ENCODE measurements around the gene FLRT2. TPM values are rescaled to one million over a fixed set of nuclear protein-coding genes. Genes with fewer than 3 reads are reported as not detected.

Gene FLRT2
- polyA plus RNA-seq, 3 donors, result 0.01 TPM; not detected in 2

- H3K4me3 Mint-ChIP-seq, result no peak overlapping the region
- no peak overlapping the region for H3K4me2 ChIP-seq (replicated peaks; ENCODE audit: extremely low read depth, low read length, poor library complexity, severe bottlenecking)
- no peak overlapping the region for H3K27ac Mint-ChIP-seq
- H3K9me3 Mint-ChIP-seq, result peaks cover 0 to 5% (median 0%) of the 10 kb centered on the region in 7 donors
- H3K36me3 Mint-ChIP-seq, result no peaks in the 10 kb centered on the region
- H3K4me1 ChIP-seq (ENCODE audit: control insufficient read depth in 1 of 2, insufficient read depth in 2 of 2, low read length in 2 of 2), result no peaks in the 10 kb centered on the region
- no peaks in the 10 kb centered on the region for H3K79me2 ChIP-seq (ENCODE audit: insufficient read depth, low read length)
- H3K4me3 ChIP-seq (replicated peaks in 1 of 3; ENCODE audit: low read depth in 2 of 3, low read length in 3 of 3), result no peak overlapping the region
- no peaks in the 10 kb centered on the region for H3K36me3 ChIP-seq (replicated peaks in 1 of 2; ENCODE audit: control insufficient read depth in 1 of 2, insufficient read depth in 2 of 2, low read length in 2 of 2)
- intact Hi-C loops (cut with micrococcal nuclease), result no loop called here
- H3K27me3 ChIP-seq (ENCODE audit: control insufficient read depth in 2 of 2, insufficient read depth in 2 of 2, low read length in 2 of 2), result peaks cover 13% of the 10 kb centered on the region in 2 donors
- H3K9ac ChIP-seq (ENCODE audit: insufficient read depth, low read length, poor library complexity, severe bottlenecking), result no peak overlapping the region
- no peaks in the 10 kb centered on the region for H3K4me1 Mint-ChIP-seq
- peaks cover 4 to 13% (median 6%) of the 10 kb centered on the region in 3 donors for H3K27me3 Mint-ChIP-seq (ENCODE audit: low read depth in 3 of 3)
- H3K27ac ChIP-seq (ENCODE audit: low read depth in 1 of 2, low read length in 2 of 2), result no peak overlapping the region
- no peak overlapping the region for H2AFZ ChIP-seq (ENCODE audit: insufficient read depth, low read depth, low read length, poor library complexity, severe bottlenecking)
- no peaks in the 10 kb centered on the region for H4K20me1 ChIP-seq (ENCODE audit: insufficient read depth, low read length)
- H3K9me3 ChIP-seq (replicated peaks in 1 of 2; ENCODE audit: control insufficient read depth in 1 of 2, insufficient read depth in 1 of 2, low read length in 2 of 2), result no peaks in the 10 kb centered on the region
- TF ChIP-seq CTCF (IDR thresholded peaks at IDR 0.05), result no peak
- DNase-seq, result no peak
- 60% methylated on average over 2 of the region's 5 CpGs for WGBS (ENCODE audit: insufficient coverage)
Measured at GRCh38 chr14:85542623-85543022, 12.7 kb downstream of the FLRT2 start.

GRCh38 chr14:85545738-85546137 lies 15.8 kb downstream of the FLRT2 start:
- intact Hi-C loops (cut with micrococcal nuclease), result no loop called here
- no peak overlapping the region for H3K27ac ChIP-seq (ENCODE audit: low read depth in 1 of 2, low read length in 2 of 2)
- TF ChIP-seq CTCF (IDR thresholded peaks at IDR 0.05), result no peak
- no peak overlapping the region for H3K4me3 ChIP-seq (replicated peaks in 1 of 3; ENCODE audit: low read depth in 2 of 3, low read length in 3 of 3)
- H3K4me3 Mint-ChIP-seq, result no peak overlapping the region
- H3K4me1 Mint-ChIP-seq, result peaks cover 2% of the 10 kb centered on the region
- no peaks in the 10 kb centered on the region for H3K27me3 ChIP-seq (ENCODE audit: control insufficient read depth in 2 of 2, insufficient read depth in 2 of 2, low read length in 2 of 2)
- H3K27me3 Mint-ChIP-seq (ENCODE audit: low read depth in 3 of 3), result peaks cover 2 to 6% (median 2%) of the 10 kb centered on the region in 3 donors
- H3K36me3 Mint-ChIP-seq, result no peaks in the 10 kb centered on the region
- H3K4me2 ChIP-seq (replicated peaks; ENCODE audit: extremely low read depth, low read length, poor library complexity, severe bottlenecking), result no peak overlapping the region
- H3K9ac ChIP-seq (ENCODE audit: insufficient read depth, low read length, poor library complexity, severe bottlenecking), result no peak overlapping the region
- H2AFZ ChIP-seq (ENCODE audit: insufficient read depth, low read depth, low read length, poor library complexity, severe bottlenecking), result no peak overlapping the region
- 100% methylated on average over 1 of the region's 3 CpGs for WGBS (ENCODE audit: insufficient coverage)
- DNase-seq, result no peak
- no peaks in the 10 kb centered on the region for H3K36me3 ChIP-seq (replicated peaks in 1 of 2; ENCODE audit: control insufficient read depth in 1 of 2, insufficient read depth in 2 of 2, low read length in 2 of 2)
- H3K4me1 ChIP-seq (ENCODE audit: control insufficient read depth in 1 of 2, insufficient read depth in 2 of 2, low read length in 2 of 2), result no peaks in the 10 kb centered on the region
- H3K27ac Mint-ChIP-seq, result no peak overlapping the region
- no peaks in the 10 kb centered on the region for H3K79me2 ChIP-seq (ENCODE audit: insufficient read depth, low read length)
- H3K9me3 ChIP-seq (replicated peaks in 1 of 2; ENCODE audit: control insufficient read depth in 1 of 2, insufficient read depth in 1 of 2, low read length in 2 of 2), result no peaks in the 10 kb centered on the region
- H3K9me3 Mint-ChIP-seq, result peaks cover 0 to 5% (median 0%) of the 10 kb centered on the region in 7 donors
- H4K20me1 ChIP-seq (ENCODE audit: insufficient read depth, low read length), result no peaks in the 10 kb centered on the region

Measured in CD14-positive monocyte (primary cell).